IPS-NIHi11 (cell line): ENCODE data around the gene CUEDC1.

ENCODE experiments used
- DNase-seq: peaks from one replicate; pipeline ENCODE4 v3.0.0; 2012; ENCODE audit warnings: mixed read lengths, low spot score

Gene CUEDC1

GRCh38 chr17:57957120-57957850 is 2.1 kb upstream of the CUEDC1 start:
- no peak for DNase-seq

DNA sequence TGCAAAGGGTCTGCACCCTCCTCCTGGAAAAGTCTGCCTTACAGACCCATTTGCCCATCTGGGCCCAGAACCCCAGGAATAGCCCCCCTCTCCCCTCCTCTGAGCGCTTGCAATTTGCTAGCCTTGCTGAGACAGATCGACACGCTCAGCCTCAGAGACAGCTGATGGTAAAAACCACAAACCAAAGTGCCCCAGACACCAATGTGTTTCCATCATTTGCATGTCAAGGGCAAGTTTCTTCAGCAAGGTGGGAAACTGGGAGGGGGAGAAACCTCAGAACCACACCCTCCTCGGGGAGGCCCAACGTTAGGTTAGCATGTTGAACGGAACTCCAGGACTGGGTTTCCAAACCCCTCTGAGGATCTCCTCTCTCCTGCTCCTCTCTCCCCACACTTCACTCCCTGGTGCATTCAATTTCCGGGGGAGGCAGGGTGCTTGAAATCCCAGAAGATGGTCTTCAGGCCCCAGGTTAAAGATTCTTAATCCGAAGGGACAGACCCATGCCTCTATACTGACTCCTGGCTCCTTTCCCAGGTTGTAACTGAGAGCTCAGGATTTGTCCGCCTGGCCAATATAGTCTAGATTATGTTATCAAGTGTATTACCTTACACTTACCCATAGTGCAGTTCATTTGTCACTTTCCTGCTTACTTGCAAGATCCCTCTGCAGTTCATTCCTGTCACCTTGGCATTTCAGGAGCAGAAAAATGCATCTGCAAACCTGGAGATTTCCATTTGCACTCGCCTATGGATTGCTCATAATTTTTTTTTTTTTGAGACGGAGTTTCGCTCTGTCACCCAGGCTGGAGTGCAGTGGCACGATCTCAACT is 1.3 kb upstream of the CUEDC1 start:
- no peak for DNase-seq

- peak; percentile 80 for DNase-seq
Observed at GRCh38 chr17:57954397-57955182, 622 bp downstream of the CUEDC1 start.

- no peak for DNase-seq
Observed at GRCh38 chr17:57953705-57954396, 1.4 kb downstream of the CUEDC1 start.

GRCh38 chr17:57953219-57953618 is 2.0 kb downstream of the CUEDC1 start:
- DNase-seq = no peak

DNA sequence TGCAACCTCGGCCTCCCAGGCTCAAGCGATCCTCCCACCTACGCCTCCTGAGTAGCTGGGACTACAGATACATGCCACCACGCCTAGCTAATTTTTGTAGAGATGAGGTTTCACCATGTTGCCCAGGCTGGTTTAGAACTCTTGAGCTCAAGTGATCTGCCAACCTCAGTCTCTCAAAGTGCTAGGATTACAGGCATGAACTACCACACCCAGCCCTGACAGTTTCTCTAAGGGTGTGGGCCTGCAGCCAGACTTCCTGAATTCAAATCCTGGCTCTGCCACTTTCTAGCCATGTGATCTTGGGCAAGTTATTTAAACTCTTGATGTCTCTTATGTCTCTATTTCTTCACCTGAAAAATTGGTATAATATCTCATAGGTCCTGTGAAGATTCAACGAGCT is 5.6 kb downstream of the CUEDC1 start:
- DNase-seq = no peak

GRCh38 chr17:57948555-57949420 is 6.4 kb downstream of the CUEDC1 start:
- DNase-seq = no peak

DNA sequence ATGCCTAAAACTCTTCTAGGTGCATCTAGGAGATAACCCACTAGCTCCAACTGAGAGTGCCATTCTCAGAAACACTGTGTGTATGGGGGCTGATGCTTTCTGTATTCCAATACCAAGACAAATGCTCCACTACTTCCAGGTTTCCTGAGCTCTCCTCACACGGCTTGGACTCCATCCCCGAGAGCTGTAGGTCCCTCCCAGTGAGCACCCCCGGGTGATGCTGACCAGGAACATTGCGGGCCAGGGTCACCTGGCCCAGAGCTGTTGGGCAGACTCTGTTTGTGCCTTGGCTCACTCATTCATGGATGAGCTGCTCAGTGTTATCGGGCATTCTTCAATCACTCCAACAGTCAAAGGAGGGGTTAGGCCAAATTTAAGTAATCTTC is 7.0 kb downstream of the CUEDC1 start:
- no peak for DNase-seq

GRCh38 chr17:57947369-57947768 is 7.8 kb downstream of the CUEDC1 start:
- no peak for DNase-seq

DNA sequence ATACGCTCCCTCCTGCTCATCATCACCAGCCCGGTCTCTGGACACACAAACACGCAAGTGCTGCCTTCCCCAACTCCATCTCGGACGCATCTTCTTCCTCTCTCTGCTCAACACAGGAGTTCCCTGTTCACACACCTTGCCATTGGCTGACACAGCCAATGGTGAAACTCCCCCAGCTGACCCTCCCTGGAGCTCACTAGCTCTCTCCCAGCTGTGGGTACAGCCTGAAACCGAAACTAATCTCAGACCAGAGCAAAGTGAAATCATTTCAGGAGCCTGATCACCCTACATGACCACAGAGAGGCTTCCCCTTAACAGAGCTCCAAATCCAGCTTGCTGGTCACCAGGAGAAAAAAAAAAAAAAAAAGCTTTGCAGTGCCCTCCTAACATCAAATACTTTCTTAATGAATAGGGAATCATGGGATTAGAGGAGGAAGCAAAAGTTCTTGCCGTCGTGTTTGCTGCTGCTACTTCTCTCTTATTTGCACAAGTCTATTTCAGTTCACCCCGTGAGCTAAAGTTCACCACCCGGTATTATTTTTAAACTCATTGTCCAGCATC is 8.3 kb downstream of the CUEDC1 start:
- DNase-seq = no peak

- DNase-seq = no peak
Observed at GRCh38 chr17:57945996-57946797, 9.0 kb downstream of the CUEDC1 start.

DNA sequence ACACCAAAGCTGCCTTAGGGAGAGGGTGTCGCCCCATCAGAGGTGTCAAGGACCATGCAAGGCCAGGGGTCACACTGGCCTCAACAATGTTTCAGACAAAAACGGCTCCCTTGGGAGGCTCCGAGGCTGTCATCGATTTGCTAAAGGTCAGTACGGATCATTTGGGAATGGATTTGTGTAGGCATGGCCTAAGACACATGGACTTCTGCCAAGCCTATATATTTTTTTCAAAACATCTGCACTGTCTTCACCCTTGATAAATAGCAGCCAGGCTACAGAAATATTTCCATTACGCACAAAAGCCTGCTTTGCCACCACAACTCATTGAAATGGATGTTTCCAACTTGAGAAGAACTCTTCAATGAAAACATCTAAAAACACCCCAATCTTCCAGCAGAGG is 10.3 kb downstream of the CUEDC1 start:
- DNase-seq = no peak

DNA sequence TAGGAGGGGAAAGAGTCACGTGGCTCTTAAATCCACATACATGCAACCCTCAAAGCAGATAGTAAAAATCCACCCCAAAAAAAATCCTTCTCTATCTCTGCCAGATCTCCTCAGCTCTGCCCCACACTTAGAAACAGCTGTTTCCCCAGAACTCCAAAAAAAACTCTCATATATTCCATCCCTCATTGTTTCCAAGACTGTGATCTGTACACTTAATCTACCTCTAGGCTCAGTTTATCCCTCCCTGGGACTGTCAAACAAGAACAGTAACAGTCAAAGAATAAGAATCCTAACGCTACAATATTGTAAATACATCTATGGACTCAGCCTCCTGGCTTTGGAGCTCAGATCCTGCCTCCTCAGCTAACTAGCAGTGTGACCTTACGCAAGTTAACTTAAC is 11.6 kb downstream of the CUEDC1 start:
- DNase-seq = no peak

DNA sequence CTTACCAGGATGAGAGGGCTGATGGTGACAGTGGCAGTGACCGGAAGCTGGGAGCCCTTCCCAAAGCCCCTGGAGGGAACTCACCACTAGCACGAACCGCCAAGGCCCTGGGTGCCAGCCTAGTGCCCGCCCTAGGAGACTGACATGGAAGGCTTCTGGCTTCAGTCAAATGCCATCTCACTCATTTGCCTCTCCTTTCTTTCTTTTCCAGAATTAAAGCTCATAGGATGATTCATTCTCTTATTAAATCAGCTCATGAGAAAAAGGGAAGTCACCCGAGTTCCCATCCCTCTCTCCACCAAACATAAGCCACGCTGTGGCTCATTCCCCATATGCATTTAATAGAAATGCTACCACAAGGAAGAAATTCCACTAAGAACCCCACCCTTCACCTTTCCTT is 12.1 kb downstream of the CUEDC1 start:
- no peak for DNase-seq

DNA sequence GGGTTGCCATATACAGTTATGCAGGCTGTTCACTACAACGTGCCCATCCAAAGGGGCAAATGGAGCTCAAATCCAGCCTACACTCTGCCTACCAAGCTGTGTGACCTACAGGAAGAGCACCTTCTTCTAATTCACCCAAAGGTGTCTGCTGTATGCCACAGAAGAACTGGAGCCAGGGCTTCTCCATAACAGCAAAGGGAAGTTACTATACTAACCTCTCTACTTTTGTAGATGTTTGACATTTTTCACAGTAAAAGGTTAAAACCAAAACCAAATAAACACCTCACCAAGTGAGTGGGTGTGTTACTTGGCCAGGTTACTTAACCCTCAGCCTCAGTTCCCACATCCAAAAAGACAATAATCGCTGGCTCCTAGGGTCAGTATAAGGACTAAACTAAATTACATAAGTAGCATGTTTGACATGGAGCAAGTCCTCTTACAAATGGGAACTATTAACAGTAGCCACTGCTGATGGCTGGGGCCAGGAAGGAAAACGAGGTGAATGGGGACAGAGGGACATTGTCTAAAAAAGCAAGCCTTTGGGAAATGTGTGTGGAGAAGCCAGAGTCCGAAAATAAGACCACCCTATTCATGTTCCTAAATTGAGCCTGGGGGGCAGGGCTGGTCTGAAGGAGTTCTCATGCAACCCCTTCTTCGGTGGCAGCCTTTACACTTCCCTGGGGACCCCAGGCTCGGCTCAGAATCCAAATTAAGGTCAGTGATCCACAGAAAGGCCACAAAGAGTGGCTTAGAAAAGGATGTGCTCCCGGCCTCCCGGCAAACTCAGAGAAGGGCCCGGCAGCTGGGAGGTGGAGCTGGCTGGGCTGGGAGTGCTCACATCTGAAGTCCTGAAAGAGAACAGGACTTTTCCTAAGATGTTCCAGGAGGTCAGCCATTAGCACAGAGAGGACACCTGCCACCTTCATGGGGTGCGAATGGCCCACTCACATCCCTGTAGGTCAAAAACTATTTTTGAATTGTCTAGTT is 13.5 kb downstream of the CUEDC1 start:
- DNase-seq = no peak

DNA sequence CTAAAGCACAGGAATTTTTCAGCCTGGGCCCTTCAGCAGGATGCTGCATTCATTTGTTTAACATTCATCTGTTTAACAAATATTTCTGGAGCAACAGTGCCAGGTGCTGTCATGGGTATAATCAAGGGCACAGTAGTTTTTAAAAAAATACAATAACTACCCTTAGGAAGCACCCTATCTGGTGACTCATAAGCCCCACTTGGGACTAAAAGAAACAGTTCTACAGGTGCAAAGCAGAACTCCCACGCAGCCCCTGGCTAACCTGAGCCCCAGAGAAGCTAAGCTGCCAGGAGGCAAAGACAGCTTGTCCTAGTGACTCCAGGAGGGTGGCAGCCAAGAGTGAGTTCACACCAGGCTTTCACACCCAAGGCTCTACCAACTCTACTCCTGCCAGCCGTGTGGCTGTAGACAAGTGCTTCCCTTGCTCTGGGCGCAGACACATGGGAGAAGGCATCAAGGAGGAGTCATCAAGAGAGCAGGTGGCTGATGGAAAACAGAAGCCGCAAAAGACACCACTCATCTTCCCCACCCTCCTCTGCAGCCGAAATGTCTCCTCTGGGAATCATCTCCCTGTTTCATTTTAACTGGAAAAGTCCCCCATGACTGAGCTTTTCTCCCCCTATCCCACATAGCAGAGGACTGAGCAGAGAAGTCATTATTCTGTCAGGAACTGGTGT is 14.4 kb downstream of the CUEDC1 start:
- no peak for DNase-seq

DNA sequence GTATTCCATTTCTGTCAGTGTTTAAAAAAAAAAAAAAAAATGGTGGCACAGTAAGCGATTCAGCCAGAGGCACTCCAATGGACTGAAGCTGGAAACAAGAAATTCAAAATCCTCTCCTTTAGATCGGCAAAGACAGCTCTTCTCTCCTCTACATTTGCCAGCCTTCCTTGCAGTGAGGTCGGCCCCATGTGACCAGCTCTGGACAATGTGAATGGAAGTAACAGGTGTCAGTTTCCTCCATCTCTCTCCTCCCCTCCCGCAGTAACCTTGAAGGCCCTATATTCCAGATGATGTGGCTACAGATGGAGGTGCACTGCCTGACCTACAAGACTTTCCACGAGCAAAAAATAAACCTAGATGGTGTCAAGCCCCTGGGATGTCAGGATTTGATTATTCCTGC is 15.0 kb downstream of the CUEDC1 start:
- peak; percentile 47 for DNase-seq

GRCh38 chr17:57939797-57940196 is 15.4 kb downstream of the CUEDC1 start:
- no peak for DNase-seq
